Stimulated activated CD4-positive, alpha-beta T cell treated with anti-CD3 and anti-CD28 coated beads, Interleukin-1b, Interleukin-23, amount 100 ng/mL, for 4 hours (primary cell): ENCODE measurements around the gene ZNF444.

Experiments used
- DNase-seq, 2 donors: peaks; one replicate each; pipeline ENCODE4 v3.0.0-alpha.2; 2020; ENCODE audit warnings: low read depth in 2 of 2

ZNF444 gene

GRCh38 chr19:56107626-56108351 lies 33.3 kb upstream of the ZNF444 start:
- DNase-seq = no peak

DNA sequence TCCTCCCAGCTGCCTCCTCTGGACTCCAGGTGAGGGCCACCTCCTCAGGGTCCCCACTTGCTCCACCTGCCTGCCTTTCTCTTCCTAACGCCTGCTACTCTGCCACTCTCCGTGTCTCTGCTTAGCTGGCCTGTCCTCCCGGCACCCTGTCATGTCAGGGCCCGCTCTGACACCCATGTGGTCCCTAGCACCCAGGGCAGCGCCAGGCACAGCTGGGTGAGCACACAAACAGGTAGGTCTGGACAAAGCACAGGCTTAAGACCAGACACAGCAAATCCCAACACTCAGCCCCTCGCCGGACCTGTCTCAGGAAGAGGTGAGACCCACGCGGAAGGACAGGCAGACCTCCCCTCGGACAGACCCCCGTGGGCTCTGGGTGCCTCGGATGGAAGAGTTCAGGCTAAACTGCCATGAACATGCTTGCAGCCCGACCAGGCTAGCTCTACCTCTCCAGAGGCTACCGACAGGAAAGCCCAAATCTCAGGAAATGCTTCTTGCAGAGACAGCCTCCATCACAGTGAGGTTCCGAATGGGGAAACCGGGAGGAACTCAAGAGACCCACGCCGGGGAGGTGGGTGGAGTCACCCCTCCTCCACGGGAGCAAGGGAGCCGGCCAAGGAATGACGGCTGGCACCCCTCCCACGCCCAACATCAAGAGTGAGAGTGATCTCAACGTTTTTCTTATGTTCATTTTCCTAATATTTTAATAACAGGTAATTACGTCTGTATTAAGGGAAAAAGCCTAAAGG lies 32.5 kb upstream of the ZNF444 start:
- no peak for DNase-seq

DNA sequence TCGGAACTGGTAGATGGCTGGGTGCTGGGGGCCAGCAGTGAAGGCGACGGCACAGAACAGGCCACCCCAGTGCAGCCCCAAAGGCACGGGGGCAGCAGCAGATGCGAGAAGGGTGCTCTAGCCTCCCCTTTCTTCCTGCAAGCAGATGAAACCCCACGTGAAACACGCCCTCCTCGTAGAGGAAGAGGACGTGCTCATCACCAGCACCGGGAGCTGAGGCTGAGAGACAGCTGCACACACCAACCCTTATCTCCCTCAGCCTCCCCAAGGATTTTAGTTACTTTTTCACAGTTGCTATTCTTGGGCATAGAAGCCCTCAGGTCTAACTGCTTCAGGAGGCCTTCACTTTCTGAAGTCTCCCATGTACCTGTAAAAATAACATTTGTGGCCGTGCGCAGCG lies 31.9 kb upstream of the ZNF444 start:
- DNase-seq = no peak

GRCh38 chr19:56110515-56111448 lies 30.3 kb upstream of the ZNF444 start:
- no peak for DNase-seq

DNA sequence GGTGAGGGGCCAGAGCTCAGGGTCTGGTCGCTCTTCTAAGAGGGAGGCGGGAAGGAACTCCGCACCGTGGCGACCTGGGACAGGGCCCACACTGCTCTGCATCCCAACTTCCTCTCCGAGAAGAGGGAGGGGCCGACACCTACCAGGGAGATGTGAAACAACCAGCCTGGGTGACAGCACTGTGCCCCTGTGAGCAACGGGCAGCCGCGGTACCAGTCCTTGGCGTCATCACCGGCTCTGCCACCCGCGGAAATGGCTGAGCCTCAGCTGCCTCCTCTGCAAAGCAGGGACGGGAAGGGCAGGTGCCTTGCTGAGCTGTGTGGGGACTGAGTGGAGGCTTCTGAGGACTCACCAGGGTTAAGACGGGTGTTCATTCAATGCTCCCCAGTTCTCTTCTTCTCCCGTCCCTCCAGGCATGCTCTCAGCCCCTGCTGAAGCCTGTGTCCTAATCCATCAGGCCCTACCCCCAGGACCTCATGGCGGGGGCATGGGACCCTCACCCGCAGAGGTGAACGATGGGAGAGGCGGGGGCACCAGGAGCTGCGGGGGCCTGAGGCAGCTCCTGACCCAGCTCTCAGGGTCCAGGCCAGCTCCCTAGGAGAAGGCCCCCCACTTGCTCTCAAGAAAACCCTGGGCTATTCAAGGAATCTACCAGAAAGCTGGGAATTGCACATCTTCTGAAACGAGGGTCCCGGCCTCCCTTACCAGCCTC lies 29.3 kb upstream of the ZNF444 start:
- peak in 1 of 2 donors; percentile 10 for DNase-seq

GRCh38 chr19:56112313-56112709 lies 28.8 kb upstream of the ZNF444 start:
- DNase-seq = no peak

DNA sequence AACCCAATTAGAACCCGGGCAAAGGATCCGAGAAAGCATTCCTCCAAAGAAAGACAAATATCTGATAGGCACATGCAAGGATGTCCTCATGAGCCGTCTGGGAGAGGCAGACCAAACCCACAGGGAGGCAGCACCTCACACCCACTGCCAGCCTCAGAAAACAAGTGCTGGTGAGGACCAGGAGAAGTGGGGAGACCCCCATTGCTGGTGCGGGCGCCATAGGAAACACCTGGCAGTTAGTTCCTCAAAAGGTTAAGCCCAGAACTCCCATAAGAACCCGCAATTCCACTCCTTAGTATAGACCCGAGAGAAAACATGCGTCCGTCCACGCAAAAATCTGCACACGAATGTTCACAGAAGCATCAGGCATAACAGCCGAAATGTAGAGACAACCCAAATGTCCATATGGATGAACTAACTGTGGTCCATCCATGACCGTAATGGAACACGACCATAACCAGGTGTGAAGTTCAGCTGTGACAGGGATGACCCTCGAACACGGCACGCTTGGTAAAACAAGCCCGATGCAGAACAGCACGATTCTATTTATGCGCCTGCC lies 27.9 kb upstream of the ZNF444 start:
- no peak for DNase-seq

DNA sequence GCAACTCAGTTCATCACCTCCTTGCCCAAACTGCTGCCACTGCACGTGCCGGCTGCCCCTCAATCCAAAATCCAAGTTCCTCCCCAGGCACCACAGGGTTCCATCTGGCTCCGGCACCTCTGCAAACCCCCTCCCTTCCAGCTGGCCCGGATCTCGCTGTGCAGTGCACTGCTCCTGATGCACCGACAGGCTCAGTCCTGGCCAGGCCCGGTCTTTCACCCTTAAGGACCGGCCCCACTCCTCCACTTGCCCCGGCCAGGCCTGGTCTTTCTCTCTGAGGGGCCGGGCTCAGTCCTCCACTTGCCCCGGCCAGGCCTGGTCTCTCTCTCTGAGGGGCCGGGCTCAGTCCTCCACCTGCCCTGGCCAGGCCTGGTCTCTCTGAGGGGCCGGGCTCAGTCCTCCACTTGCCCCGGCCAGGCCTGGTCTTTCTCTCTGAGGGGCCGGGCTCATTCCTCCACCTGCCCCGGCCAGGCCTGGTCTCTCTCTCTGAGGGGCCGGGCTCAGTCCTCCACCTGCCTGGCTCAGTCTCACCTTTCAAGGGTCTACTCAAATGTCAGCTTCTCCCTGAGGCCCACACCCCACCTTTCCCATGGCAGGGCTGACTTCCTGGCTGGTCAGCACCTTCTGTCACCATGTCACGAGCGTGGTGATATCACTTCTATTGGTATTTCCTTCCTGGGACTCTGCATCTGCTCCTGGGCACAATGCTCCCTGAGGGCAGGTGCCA lies 26.9 kb upstream of the ZNF444 start:
- DNase-seq = no peak

DNA sequence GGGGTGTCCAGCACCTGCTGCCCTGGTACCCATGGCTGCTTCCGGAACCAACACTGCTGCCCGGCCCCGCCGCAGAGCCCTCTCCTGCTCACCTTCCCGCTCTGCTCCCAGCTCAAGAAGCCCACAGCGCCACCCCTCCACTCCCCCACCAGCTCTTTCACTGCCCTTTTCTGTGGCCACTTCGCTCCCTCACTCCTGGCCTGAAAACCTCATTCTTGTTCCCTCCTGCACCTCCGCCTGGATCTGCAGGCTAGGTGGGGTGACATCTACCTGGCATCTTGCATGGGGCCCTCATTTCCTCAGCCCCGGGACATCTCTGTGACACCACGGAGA lies 26.3 kb upstream of the ZNF444 start:
- DNase-seq = no peak

- no peak for DNase-seq
Measured at GRCh38 chr19:56115490-56115889, 25.6 kb upstream of the ZNF444 start.

DNA sequence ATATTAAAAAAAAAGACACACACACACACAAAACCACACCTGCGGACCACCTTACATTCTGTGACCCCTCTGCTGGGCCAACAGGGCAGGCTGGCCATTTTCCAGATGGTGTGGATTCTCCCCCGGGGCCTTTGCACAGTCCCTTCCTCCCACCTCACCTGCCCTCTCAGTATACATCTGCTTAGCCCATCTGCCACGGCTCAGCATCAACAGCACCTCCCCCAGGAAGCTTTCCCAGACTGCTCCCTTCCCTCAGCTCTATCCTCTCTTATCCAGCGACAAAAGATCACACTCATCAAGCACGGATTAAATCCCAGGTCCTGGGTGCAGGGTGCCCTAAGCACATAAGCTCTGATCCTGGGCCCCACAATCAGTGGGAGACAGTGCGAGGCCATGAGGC lies 24.5 kb upstream of the ZNF444 start:
- no peak for DNase-seq

DNA sequence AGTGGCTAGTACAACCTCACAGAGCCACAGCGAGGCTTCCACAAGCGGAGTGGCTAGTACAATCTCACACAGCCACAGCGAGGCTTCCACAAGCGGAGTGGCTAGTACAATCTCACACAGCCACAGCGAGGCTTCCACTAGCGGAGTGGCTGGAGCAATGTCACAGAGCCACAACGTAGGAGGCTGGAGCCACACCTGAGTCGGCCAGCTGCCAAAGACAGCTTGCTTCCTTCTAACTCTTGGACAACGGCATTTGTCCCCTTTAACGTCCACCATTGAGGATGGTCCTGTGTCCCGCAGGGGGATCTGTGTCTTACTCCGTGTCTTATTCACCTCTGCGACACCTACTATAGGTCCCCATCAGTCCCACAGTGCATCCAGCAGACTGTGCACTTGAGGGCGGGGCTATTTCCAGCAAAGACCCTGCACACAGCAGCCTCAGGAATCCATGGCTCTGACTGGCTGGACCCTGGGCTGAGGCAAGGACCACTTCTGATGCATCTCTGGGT lies 23.7 kb upstream of the ZNF444 start:
- no peak for DNase-seq

- DNase-seq = no peak
Measured at GRCh38 chr19:56117889-56118288, 23.2 kb upstream of the ZNF444 start.

DNA sequence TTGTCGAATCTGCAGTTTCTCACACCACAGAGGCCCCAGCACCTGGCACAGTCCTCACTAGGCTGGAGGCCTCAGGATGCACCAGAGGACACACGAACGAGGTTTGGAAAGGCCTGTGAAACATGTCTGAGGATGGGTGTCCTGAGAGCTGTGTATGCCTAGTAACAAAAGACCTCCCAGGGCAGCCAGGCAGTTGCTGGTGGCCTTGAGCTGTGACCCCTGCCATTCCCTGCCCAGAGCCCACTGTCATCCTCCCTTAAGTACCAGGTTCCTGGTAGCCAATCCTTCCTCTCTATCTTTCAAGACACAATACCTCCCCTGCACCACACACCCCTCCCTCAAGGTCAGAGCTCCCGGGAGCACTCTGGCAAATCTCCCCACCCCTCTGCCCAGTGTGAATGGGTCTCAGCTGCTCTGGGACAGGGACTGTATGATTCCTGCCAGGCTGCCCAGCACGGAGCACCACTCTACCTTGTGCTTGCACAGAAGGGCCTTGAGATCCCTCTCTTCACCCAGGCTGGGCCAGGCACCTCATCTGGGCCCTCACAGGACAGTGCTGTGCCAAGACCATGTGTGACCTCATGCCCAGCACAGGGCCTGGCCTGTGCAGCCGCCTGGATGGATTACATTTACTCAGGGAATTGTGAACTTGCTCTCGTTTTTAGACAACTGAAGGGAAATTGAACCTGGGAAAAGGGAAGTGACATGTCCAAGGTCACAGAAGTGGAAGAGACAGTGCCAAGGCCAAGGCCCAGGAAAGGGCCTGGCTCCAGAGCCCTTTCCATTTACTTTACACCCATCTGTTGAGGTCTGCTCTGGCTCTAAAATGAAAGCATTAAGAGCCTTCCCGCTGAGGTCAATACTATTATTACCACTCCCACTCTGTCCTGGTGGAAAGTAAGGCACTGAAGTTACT lies 22.2 kb upstream of the ZNF444 start:
- no peak for DNase-seq

DNA sequence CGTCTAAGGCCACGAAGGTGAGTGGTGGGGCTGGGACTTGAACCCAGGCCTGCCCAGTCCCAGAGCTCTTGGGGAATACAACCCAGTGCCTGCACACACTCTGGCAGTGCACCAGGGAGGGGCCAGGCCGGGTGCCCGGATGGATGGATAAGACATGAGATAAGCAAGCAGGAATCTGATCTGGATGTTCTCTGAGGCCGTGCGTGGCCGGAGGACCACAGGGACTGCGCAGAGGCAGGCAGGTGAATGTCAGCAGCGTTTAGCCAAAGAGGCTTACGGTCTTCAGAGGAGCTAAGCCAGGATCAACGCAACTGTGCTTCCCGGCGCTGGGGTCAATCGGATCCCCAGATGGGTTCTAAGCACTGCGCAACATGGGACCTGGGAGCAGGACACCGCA lies 21.5 kb upstream of the ZNF444 start:
- DNase-seq = no peak

DNA sequence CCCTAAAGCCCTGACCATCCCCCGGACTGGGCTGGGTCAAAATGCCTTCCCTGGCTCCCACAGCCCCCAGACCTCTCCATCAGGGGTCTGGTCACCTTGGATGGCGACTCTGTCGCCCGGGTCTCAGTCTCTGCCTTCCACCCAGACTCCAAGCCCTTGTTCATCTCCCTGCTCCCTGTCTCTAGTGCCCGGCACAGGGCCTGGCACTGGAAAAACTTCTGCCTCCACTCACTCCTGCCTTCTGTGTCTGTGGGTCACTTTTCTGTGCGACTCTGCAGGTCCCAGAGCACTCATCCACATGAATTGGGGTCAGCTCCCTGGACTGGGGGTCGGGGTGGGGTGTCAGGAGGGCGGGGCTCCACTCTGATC lies 21.1 kb upstream of the ZNF444 start:
- no peak for DNase-seq

DNA sequence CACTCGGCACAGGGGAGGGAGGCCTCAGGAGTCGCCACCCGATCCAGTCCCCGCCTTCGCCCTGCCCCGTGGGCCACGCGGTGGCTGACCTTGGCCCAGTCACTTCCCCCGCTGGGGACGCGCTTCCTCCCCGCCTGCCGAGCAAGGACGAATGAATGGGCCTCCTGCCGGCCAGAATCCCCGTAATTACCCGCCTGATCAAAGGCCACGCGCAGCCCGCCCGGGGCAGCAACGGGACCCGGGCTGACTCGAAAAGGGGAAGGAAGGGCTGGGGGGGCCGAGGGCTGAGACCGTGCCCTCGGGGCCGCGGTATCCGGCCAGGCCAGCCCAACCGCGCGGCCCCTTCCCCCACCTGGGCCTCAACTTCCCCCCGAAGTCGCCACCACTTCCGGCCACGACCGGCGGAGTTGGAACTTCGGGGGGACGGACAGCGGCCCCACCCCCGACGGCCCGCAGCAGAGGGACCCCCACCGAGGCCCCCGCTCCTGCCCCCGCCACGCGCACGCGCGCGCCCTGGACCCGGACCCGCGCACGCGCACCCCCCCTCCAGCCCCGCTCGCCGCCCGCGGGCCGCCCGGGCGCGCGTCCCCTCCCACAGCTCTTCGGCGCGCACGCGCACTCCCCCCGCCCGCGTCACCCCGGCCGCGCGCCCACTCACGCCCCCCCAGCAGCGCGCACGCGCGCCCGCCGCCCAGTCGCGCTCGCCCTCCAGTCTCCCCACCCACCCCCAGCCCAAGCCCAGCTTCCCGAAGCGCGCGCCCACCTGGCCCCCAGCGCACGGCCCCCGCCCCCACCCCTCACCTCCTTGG lies 20.5 kb upstream of the ZNF444 start:
- peak; percentile 83 to 85 for DNase-seq
